Karpas-422 (cell line): ENCODE measurements around the gene MUL1. TPM values are rescaled to one million over a fixed set of nuclear protein-coding genes. Genes with fewer than 3 reads are reported as not detected.

Experiments
- DNase-seq: peaks from one replicate; pipeline ENCODE4 v3.0.0-alpha.2; 2015
- H2AFZ ChIP-seq: fragments of 200-600 bp; sonication (generic); 2 replicates; pipeline ENCODE4 v1.6.1; 2014; ENCODE audit warnings: antibody characterized with exemption, low read length, mixed read lengths
- H3K27ac ChIP-seq: fragments of 200-600 bp; sonication (generic); 2 replicates; pipeline ENCODE4 v1.5.1; 2014; ENCODE audit warnings: mild to moderate bottlenecking, low read length, moderate library complexity
- H3K27me3 ChIP-seq: fragments of 200-600 bp; sonication (generic); 2 replicates; pipeline ENCODE4 v1.6.1; 2014; ENCODE audit warnings: low read length, mixed read lengths
- H3K36me3 ChIP-seq: fragments of 200-600 bp; sonication (generic); 2 replicates; pipeline ENCODE4 v1.6.1; 2014; ENCODE audit warnings: low read length, mixed read lengths; ENCODE audit not compliant: insufficient read depth
- H3K4me1 ChIP-seq: fragments of 200-600 bp; sonication (generic); 2 replicates; pipeline ENCODE4 v1.6.1; 2014; ENCODE audit warnings: mild to moderate bottlenecking, low read length, mixed read lengths
- H3K4me2 ChIP-seq: fragments of 200-600 bp; sonication (generic); 2 replicates; pipeline ENCODE4 v1.6.1; 2014; ENCODE audit warnings: low read length, low read depth, mild to moderate bottlenecking; ENCODE audit not compliant: poor library complexity, severe bottlenecking
- H3K4me3 ChIP-seq: fragments of 200-600 bp; sonication (generic); 2 replicates; pipeline ENCODE4 v1.5.1; 2014; ENCODE audit warnings: mild to moderate bottlenecking, antibody characterized with exemption, low read length, mixed read lengths
- H3K79me2 ChIP-seq: fragments of 200-600 bp; sonication (generic); 2 replicates; pipeline ENCODE4 v1.6.1; 2014; ENCODE audit warnings: mild to moderate bottlenecking, low read length, mixed read lengths
- H3K9ac ChIP-seq: fragments of 200-600 bp; sonication (generic); 2 replicates; pipeline ENCODE4 v1.6.0; 2014; ENCODE audit warnings: low read length
- H3K9me2 ChIP-seq: fragments of 200-600 bp; sonication (generic), shearing (Covaris generic); replicated peaks from 2 replicates; pipeline ENCODE4 v1.6.0; 2014; ENCODE audit warnings: mild to moderate bottlenecking, low read length, moderate library complexity; ENCODE audit not compliant: insufficient read depth
- H3K9me3 ChIP-seq: fragments of 300-700, 200-600 bp; sonication (generic); 2 replicates; pipeline ENCODE4 v1.6.1; 2014; ENCODE audit warnings: low read length, mixed read lengths
- H4K20me1 ChIP-seq: fragments of 200-600 bp; sonication (generic); 2 replicates; pipeline ENCODE4 v1.6.1; 2014; ENCODE audit warnings: mild to moderate bottlenecking, antibody characterized with exemption, low read length, low read depth; ENCODE audit not compliant: insufficient read depth
- total RNA-seq: library from RNA; depleted of rRNA; stranded (reverse); fragments of >200 nt; shearing (Covaris generic); gene quantifications from 2 replicates; pipeline ENCODE4 v1.2.3, GENCODE V29; 2014; ENCODE audit warnings: low replicate concordance; rRNA removed

Gene MUL1
- total RNA-seq, 1 experiment from 2014 or later: 18.0 TPM

GRCh38 chr1:20462397-20462796 is 45.6 kb downstream of the MUL1 start:
- Histone ChIP-seq H3K9me3 (no peaks in the 10 kb centered on the region; the same call in 1 of the 2 replicates), H4K20me1 (no peaks in the 10 kb centered on the region; the same call in 1 of the 2 replicates), H3K9me2 (no peaks in the 10 kb centered on the region), H3K27ac (no peak overlapping the region), H3K4me2 (no peak overlapping the region), H2AFZ (no peak overlapping the region), H3K36me3 (no peaks in the 10 kb centered on the region), H3K27me3 (no peaks in the 10 kb centered on the region), H3K9ac (no peak overlapping the region), H3K4me1 (no peaks in the 10 kb centered on the region), H3K79me2 (no peaks in the 10 kb centered on the region), H3K4me3 (no peak overlapping the region)
- no peak for DNase-seq

GRCh38 chr1:20458717-20459116 is 49.2 kb downstream of the MUL1 start:
- no peak for DNase-seq
- Histone ChIP-seq H3K27me3 (no peaks in the 10 kb centered on the region), H3K9me3 (no peaks in the 10 kb centered on the region; the same call in 1 of the 2 replicates), H3K4me1 (no peaks in the 10 kb centered on the region), H3K27ac (no peak overlapping the region), H3K4me3 (no peak overlapping the region), H4K20me1 (no peaks in the 10 kb centered on the region; the same call in 1 of the 2 replicates), H3K9me2 (no peaks in the 10 kb centered on the region), H2AFZ (no peak overlapping the region), H3K36me3 (no peaks in the 10 kb centered on the region), H3K4me2 (no peak overlapping the region), H3K9ac (no peak overlapping the region), H3K79me2 (no peaks in the 10 kb centered on the region)

- DNase-seq: no peak
- Histone ChIP-seq H3K36me3 (no peaks in the 10 kb centered on the region), H3K4me1 (no peaks in the 10 kb centered on the region), H3K4me2 (no peak overlapping the region), H3K27ac (no peak overlapping the region), H3K79me2 (no peaks in the 10 kb centered on the region), H3K9ac (no peak overlapping the region), H3K9me3 (no peaks in the 10 kb centered on the region), H3K9me2 (no peaks in the 10 kb centered on the region), H4K20me1 (no peaks in the 10 kb centered on the region; the same call in 1 of the 2 replicates), H2AFZ (no peak overlapping the region), H3K27me3 (no peaks in the 10 kb centered on the region), H3K4me3 (no peak overlapping the region)
Observed at GRCh38 chr1:20454004-20454403, 53.9 kb downstream of the MUL1 start.

- Histone ChIP-seq H3K9me2 (no peaks in the 10 kb centered on the region), H4K20me1 (0 out of 2 replicates have a peak, but pooled peaks cover 3% of the 10 kb centered on the region), H3K9me3 (no peaks in the 10 kb centered on the region), H3K27ac (no peak overlapping the region), H3K27me3 (no peaks in the 10 kb centered on the region), H3K79me2 (no peaks in the 10 kb centered on the region), H3K4me1 (no peaks in the 10 kb centered on the region), H2AFZ (no peak overlapping the region), H3K4me2 (no peak overlapping the region), H3K4me3 (no peak overlapping the region), H3K9ac (no peak overlapping the region), H3K36me3 (no peaks in the 10 kb centered on the region)
- no peak for DNase-seq
Observed at GRCh38 chr1:20449735-20450311, 58.1 kb downstream of the MUL1 start.

Other genes with a start within 250 kb of the MUL1 start
- gene VWA5B1, start 217.3 kb downstream of the MUL1 start, total RNA-seq: not detected in 2 replicates
- not detected in 2 replicates for gene CAMK2N1, start 21.9 kb downstream of the MUL1 start, total RNA-seq
- gene FAM43B, start 44.4 kb upstream of the MUL1 start, total RNA-seq: not detected in 2 replicates
- gene CDA, start 80.9 kb upstream of the MUL1 start, total RNA-seq: not detected in 2 replicates
- 4.0 and 8.5 TPM in 2 replicates for gene PINK1, start 125.3 kb upstream of the MUL1 start, total RNA-seq
- gene DDOST, start 153.2 kb upstream of the MUL1 start, total RNA-seq: 141 and 161 TPM in 2 replicates
- not detected in 2 replicates for gene KIF17, start 209.9 kb upstream of the MUL1 start, total RNA-seq
- gene SH2D5, start 224.6 kb upstream of the MUL1 start, total RNA-seq: 0.07 TPM in 1 of 2 replicates, not detected in the other